ENCODE data around the gene PCSK9. TPM values are rescaled to one million over a fixed set of nuclear protein-coding genes. Genes with fewer than 3 reads are reported as not detected.
A peak's percentile ranks its signal among the peaks of the same experiment; 100 is the strongest.

PCSK9 gene
- polyA plus RNA-seq, 2 of the 4 experiments (the other 2 are of a cell fraction) = 1.7 to 7.3 TPM

DNA sequence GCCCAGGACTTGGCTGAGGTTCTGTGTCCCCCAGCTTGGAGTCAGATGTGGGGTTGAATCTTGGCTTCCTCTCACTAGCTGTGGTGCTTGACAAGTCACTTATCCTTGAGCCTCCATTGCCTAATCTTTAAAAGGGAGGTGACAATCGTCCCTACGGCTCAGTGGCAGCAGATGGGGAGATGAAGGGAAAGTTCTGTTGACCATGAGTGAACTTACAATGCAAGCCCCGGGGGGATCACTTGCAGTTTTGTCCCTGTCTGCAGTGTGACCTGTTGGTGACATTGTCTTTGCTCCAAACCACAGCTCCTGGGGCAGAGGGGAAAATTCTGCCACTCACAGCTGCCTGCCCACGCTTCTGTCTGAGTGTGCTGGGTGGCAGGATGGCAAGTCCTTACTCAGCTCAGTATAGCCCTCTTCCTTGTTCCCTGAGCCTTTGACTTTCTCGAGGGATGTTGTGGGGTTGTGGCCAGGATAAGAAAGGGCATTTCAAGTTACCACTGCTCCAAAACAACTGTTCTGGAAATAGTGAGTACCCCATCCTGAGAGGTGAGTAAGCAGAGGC, 1.7 kb downstream of the PCSK9 start:
- DNase-seq (ENCODE audit: low read depth in 1 of 2, low spot score in 1 of 2) (no peak), ATAC-seq (no peak), FAIRE-seq (no peak)
- no peak for TF ChIP-seq FOXS1 (CRISPR knock-in tag; IDR thresholded peaks at IDR 0.05)
- TF ChIP-seq EHF (CRISPR knock-in tag; IDR thresholded peaks at IDR 0.05) = no peak
- no peak for TF ChIP-seq CBX2 (IDR thresholded peaks at IDR 0.05; ENCODE audit: borderline replicate concordance, low read depth)
- TF ChIP-seq HOXB5 (CRISPR knock-in tag; IDR thresholded peaks at IDR 0.05) = no peak
- no peak for TF ChIP-seq MAFK (IDR thresholded peaks at IDR 0.05; ENCODE audit: partially characterized antibody)
- TF ChIP-seq ZC3H11A (IDR thresholded peaks at IDR 0.05) = no peak
- TF ChIP-seq POLR2A (IDR thresholded peaks at IDR 0.05; ENCODE audit: low read length) = no peak
- TF ChIP-seq, protein P1, sequence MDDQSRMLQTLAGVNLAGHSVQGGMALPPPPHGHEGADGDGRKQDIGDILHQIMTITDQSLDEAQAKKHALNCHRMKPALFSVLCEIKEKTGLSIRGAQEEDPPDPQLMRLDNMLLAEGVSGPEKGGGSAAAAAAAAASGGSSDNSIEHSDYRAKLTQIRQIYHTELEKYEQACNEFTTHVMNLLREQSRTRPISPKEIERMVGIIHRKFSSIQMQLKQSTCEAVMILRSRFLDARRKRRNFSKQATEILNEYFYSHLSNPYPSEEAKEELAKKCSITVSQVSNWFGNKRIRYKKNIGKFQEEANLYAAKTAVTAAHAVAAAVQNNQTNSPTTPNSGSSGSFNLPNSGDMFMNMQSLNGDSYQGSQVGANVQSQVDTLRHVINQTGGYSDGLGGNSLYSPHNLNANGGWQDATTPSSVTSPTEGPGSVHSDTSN (IDR thresholded peaks at IDR 0.05) = no peak
- TF ChIP-seq, protein P2, sequence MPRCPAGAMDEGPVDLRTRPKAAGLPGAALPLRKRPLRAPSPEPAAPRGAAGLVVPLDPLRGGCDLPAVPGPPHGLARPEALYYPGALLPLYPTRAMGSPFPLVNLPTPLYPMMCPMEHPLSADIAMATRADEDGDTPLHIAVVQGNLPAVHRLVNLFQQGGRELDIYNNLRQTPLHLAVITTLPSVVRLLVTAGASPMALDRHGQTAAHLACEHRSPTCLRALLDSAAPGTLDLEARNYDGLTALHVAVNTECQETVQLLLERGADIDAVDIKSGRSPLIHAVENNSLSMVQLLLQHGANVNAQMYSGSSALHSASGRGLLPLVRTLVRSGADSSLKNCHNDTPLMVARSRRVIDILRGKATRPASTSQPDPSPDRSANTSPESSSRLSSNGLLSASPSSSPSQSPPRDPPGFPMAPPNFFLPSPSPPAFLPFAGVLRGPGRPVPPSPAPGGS (IDR thresholded peaks at IDR 0.05) = no peak
- TF ChIP-seq, protein P3, sequence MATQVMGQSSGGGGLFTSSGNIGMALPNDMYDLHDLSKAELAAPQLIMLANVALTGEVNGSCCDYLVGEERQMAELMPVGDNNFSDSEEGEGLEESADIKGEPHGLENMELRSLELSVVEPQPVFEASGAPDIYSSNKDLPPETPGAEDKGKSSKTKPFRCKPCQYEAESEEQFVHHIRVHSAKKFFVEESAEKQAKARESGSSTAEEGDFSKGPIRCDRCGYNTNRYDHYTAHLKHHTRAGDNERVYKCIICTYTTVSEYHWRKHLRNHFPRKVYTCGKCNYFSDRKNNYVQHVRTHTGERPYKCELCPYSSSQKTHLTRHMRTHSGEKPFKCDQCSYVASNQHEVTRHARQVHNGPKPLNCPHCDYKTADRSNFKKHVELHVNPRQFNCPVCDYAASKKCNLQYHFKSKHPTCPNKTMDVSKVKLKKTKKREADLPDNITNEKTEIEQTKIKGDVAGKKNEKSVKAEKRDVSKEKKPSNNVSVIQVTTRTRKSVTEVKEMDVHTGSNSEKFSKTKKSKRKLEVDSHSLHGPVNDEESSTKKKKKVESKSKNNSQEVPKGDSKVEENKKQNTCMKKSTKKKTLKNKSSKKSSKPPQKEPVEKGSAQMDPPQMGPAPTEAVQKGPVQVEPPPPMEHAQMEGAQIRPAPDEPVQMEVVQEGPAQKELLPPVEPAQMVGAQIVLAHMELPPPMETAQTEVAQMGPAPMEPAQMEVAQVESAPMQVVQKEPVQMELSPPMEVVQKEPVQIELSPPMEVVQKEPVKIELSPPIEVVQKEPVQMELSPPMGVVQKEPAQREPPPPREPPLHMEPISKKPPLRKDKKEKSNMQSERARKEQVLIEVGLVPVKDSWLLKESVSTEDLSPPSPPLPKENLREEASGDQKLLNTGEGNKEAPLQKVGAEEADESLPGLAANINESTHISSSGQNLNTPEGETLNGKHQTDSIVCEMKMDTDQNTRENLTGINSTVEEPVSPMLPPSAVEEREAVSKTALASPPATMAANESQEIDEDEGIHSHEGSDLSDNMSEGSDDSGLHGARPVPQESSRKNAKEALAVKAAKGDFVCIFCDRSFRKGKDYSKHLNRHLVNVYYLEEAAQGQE (IDR thresholded peaks at IDR 0.05) = no peak
- no peak for TF ChIP-seq SMC3 (IDR thresholded peaks at IDR 0.05)
- TF ChIP-seq, protein P4, sequence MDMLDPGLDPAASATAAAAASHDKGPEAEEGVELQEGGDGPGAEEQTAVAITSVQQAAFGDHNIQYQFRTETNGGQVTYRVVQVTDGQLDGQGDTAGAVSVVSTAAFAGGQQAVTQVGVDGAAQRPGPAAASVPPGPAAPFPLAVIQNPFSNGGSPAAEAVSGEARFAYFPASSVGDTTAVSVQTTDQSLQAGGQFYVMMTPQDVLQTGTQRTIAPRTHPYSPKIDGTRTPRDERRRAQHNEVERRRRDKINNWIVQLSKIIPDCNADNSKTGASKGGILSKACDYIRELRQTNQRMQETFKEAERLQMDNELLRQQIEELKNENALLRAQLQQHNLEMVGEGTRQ (IDR thresholded peaks at IDR 0.05) = no peak
- no peak for TF ChIP-seq CHD4 (IDR thresholded peaks at IDR 0.05; ENCODE audit: borderline replicate concordance)
- no peak for TF ChIP-seq EHMT2 (IDR thresholded peaks at IDR 0.05; ENCODE audit: low read depth)
- peak overlapping the region; percentile 52; the same call in 2 of the 3 replicates for H3K4me3 ChIP-seq
- H3K9me3 ChIP-seq = no peaks in the 10 kb centered on the region
- 63% methylated on average over 5 of the region's 5 CpGs for WGBS (ENCODE audit: missing lambda C conversion rate)
- H3K27ac ChIP-seq = no peak overlapping the region
- POLR2A ChIA-PET = no interaction called here
- H3K4me2 ChIP-seq = peak overlapping the region; percentile 94
- CTCF ChIA-PET = interaction anchor here (1.4 kb wide), 1 partner anchor 19 kb away, joined by 5 read pairs; no protein-coding TSS in a partner anchor
- peaks cover 16% of the 10 kb centered on the region for H3K4me1 ChIP-seq

DNA sequence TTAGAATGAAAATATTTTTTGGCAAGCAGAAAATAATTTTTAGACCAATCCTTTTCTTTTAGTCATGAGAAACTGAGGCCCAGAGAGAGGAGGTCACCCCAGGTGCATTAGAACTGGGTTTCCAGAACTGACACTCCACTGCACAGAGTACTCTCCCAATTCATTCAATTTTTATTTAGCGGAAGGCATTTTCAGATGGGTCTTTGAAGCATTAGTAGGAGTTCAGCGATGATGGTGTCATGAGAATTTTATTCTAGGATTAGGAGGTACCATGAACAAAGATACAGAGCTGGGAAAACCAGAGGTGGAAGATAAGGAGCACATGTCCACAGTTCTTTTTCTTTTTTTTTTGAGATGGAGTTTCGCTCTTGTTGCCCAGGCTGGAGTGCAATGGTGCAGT, 2.3 kb downstream of the PCSK9 start:
- WGBS (ENCODE audit: missing lambda C conversion rate) = 96% methylated on average over 3 of the region's 3 CpGs
- CTCF ChIA-PET = no interaction called here
- ATAC-seq (no peak), DNase-seq (ENCODE audit: low read depth in 1 of 2, low spot score in 1 of 2) (no peak), FAIRE-seq (no peak)
- Histone ChIP-seq H3K27ac (no peak overlapping the region), H3K4me1 (peaks cover 15% of the 10 kb centered on the region), H3K9me3 (no peaks in the 10 kb centered on the region), H3K4me3 (no peak overlapping the region), H3K4me2 (no peak overlapping the region; the same call in 2 of the 3 replicates)
- TF ChIP-seq, protein P2 (IDR thresholded peaks at IDR 0.05) = no peak
- TF ChIP-seq RNF2 (IDR thresholded peaks at IDR 0.05; ENCODE audit: borderline replicate concordance, low read depth) (no peak), MYC (IDR thresholded peaks at IDR 0.05; ENCODE audit: borderline replicate concordance, low read length) (no peak), GATA3 (IDR thresholded peaks at IDR 0.05; ENCODE audit: borderline replicate concordance) (no peak), NPAS2 (CRISPR knock-in tag; IDR thresholded peaks at IDR 0.05; ENCODE audit: borderline replicate concordance) (no peak)
- POLR2A ChIA-PET = no interaction called here

Measured in A549 (cell line).